Gastrocnemius medialis (tissue), 4 donors: ENCODE results near the gene TPSG1. TPM values are rescaled to one million over a fixed set of nuclear protein-coding genes. Genes with fewer than 3 reads are reported as not detected.

Source experiments
- ATAC-seq, 2 donors: fragments of 150-250 bp; one replicate each; pipeline ENCODE4 v1.9.1; 2016
- DNase-seq, 2 donors: peaks; one replicate each; pipeline ENCODE4 v3.0.0-alpha.2; 2019
- H3K27ac ChIP-seq, 4 donors: fragments of 200-600 bp; sonication (generic); 1 replicate in 1 of 4; 2 replicates in 3 of 4; pipeline ENCODE4 v1.5.1; 2016 to 2018; ENCODE audit warnings: mild to moderate bottlenecking in 2 of 4, moderate library complexity in 1 of 4
- H3K27me3 ChIP-seq, 3 donors: fragments of 200-600 bp; sonication (generic) in 2 of 3; 1 replicate in 1 of 3; 2 replicates in 2 of 3; pipeline versions ENCODE4 v1.5.1 to v1.6.0; 2016 to 2019; ENCODE audit warnings: mild to moderate bottlenecking in 1 of 3, moderate library complexity in 1 of 3
- H3K36me3 ChIP-seq, 2 donors: fragments of 200-600 bp; sonication (generic) in 1 of 2; one replicate each; pipeline ENCODE4 v1.5.1; 2017 to 2018
- H3K4me1 ChIP-seq, 2 donors: fragments of 200-600 bp; sonication (generic) in 1 of 2; one replicate each; pipeline ENCODE4 v1.5.1; 2016 to 2017; ENCODE audit warnings: mild to moderate bottlenecking in 2 of 2
- H3K4me3 ChIP-seq, 4 donors: fragments of 200-600 bp; sonication (generic) in 3 of 4; 1 replicate in 1 of 4; 2 replicates in 3 of 4; pipeline ENCODE4 v1.5.1; 2016 to 2019; ENCODE audit warnings: mild to moderate bottlenecking in 2 of 4
- H3K9me3 ChIP-seq, 3 donors: fragments of 200-600 bp; sonication (generic) in 2 of 3; 1 replicate in 1 of 3; 2 replicates in 2 of 3; pipeline ENCODE4 v1.5.1; 2016 to 2019
- CTCF ChIP-seq, 5 experiments: fragments of 450-650 bp in 3 of 5; fragments of 200-600 bp in 2 of 5; sonication (generic) in 2 of 5; IDR thresholded peaks in 4 of 5; conservative IDR thresholded peaks in 1 of 5; 1 replicate in 4 of 5; 2 replicates in 1 of 5; pipeline ENCODE4 v1.5.1; 2016 to 2019; ENCODE audit warnings: antibody characterized with exemption in 5 of 5, mild to moderate bottlenecking in 3 of 5, moderate library complexity in 3 of 5
- POLR2A ChIP-seq, 2 donors: fragments of 450-650 bp; IDR thresholded peaks; one replicate each; pipeline ENCODE4 v1.6.1; 2017; ENCODE audit warnings: antibody characterized with exemption in 2 of 2, mild to moderate bottlenecking in 2 of 2, moderate library complexity in 2 of 2
- in situ Hi-C, 4 donors: fragments of 200-750 bp; cut with MboI; loops; one replicate each; pipeline versions ENCODE4 v1.15.0 to v1.8.0; 2017; ENCODE audit warnings: low sequenced_read_pairs in 4 of 4
- intact Hi-C: fragments of 100-400 bp; cut with DNase I; formaldehyde crosslinking; loops from one replicate; pipeline ENCODE4 v1.15.1; 2023; ENCODE audit warnings: low total_unique reads
- total RNA-seq, 4 donors: library from RNA; depleted of rRNA; stranded (reverse); fragments of >200 nt; gene quantifications; one replicate each; pipeline versions ENCODE4 v1.1.0 to v1.2.3, GENCODE V29; 2016

Gene TPSG1
- total RNA-seq, 4 donors from 2014 or later: 0.29 TPM; not detected in 3

- Histone ChIP-seq H3K27me3 (peaks cover 17 to 55% (median 55%) of the 10 kb centered on the region in 3 donors), H3K9me3 (no peaks in the 10 kb centered on the region), H3K36me3 (no peaks in the 10 kb centered on the region), H3K4me1 (peaks cover 0 to 7% of the 10 kb centered on the region in 2 donors), H3K27ac (peak overlapping the region in 2 of 4 donors; percentile 58 to 64), H3K4me3 (no peak overlapping the region)
- no peak for ATAC-seq
- intact Hi-C loops (no loop called here), in situ Hi-C loops (no loop called here)
- no peak for DNase-seq
- no peak for TF ChIP-seq POLR2A (IDR thresholded peaks at IDR 0.05)
- TF ChIP-seq CTCF (IDR thresholded peaks at IDR 0.05 in 4 of 5, conservative IDR thresholded peaks at IDR 0.05 in 1 of 5): no peak
Observed at GRCh38 chr16:1182950-1183907, 41.8 kb downstream of the TPSG1 start.

- Histone ChIP-seq H3K36me3 (no peaks in the 10 kb centered on the region), H3K27me3 (peaks cover 17 to 58% (median 55%) of the 10 kb centered on the region in 3 donors), H3K27ac (peak overlapping the region in 2 of 4 donors; percentile 58 to 64), H3K9me3 (no peaks in the 10 kb centered on the region), H3K4me1 (peaks cover 0 to 7% of the 10 kb centered on the region in 2 donors), H3K4me3 (no peak overlapping the region)
- in situ Hi-C loops (no loop called here), intact Hi-C loops (no loop called here)
- no peak for ATAC-seq
- no peak for TF ChIP-seq CTCF (IDR thresholded peaks at IDR 0.05 in 4 of 5, conservative IDR thresholded peaks at IDR 0.05 in 1 of 5)
- TF ChIP-seq POLR2A (IDR thresholded peaks at IDR 0.05): no peak
- DNase-seq: peak; percentile 6 to 35
Observed at GRCh38 chr16:1182316-1182671, 42.8 kb downstream of the TPSG1 start.

- H3K4me1 ChIP-seq: peaks cover 0 to 7% of the 10 kb centered on the region in 2 donors
- DNase-seq (no peak), ATAC-seq (no peak)
- no peak overlapping the region for H3K4me3 ChIP-seq
- in situ Hi-C loops: no loop called here
- no peak for TF ChIP-seq CTCF (IDR thresholded peaks at IDR 0.05 in 4 of 5, conservative IDR thresholded peaks at IDR 0.05 in 1 of 5)
- no peak for TF ChIP-seq POLR2A (IDR thresholded peaks at IDR 0.05)
- H3K27ac ChIP-seq: peak overlapping the region; percentile 41 to 63 (median 55)
- no peaks in the 10 kb centered on the region for H3K9me3 ChIP-seq
- no peaks in the 10 kb centered on the region for H3K36me3 ChIP-seq
- intact Hi-C loops: no loop called here
- H3K27me3 ChIP-seq: peaks cover 18 to 64% (median 55%) of the 10 kb centered on the region in 3 donors
Observed at GRCh38 chr16:1181404-1182315, 43.4 kb downstream of the TPSG1 start.

GRCh38 chr16:1180549-1181403 lies 44.3 kb downstream of the TPSG1 start:
- peaks cover 26 to 66% (median 55%) of the 10 kb centered on the region in 3 donors for H3K27me3 ChIP-seq
- intact Hi-C loops: no loop called here
- in situ Hi-C loops: no loop called here
- H3K36me3 ChIP-seq: no peaks in the 10 kb centered on the region
- DNase-seq (peak in 1 of 2 donors; percentile 23), ATAC-seq (peak; percentile 24 to 29)
- no peaks in the 10 kb centered on the region for H3K9me3 ChIP-seq
- peaks cover 0 to 7% of the 10 kb centered on the region in 2 donors for H3K4me1 ChIP-seq
- peak overlapping the region; percentile 41 to 63 (median 55) for H3K27ac ChIP-seq
- no peak overlapping the region for H3K4me3 ChIP-seq
- no peak for TF ChIP-seq CTCF (IDR thresholded peaks at IDR 0.05 in 4 of 5, conservative IDR thresholded peaks at IDR 0.05 in 1 of 5)
- no peak for TF ChIP-seq POLR2A (IDR thresholded peaks at IDR 0.05)
